NOMO-1 treated with dmso at 0.1 percent for 144 hours (cell line): ENCODE data around the gene PNPLA7.
A peak's percentile ranks its signal among the peaks of the same experiment; 100 is the strongest.
"Not testable (repeated sequence)": the region's sequence is repeated elsewhere in the genome, so short reads cannot be mapped to it uniquely, and the experiment has no call there.

Source experiments
- DNase-seq: peaks from one replicate; lab custom pipeline; 2025; ENCODE audit not compliant: unreplicated experiment; lab: John Stamatoyannopoulos, UW

PNPLA7 gene

DNA sequence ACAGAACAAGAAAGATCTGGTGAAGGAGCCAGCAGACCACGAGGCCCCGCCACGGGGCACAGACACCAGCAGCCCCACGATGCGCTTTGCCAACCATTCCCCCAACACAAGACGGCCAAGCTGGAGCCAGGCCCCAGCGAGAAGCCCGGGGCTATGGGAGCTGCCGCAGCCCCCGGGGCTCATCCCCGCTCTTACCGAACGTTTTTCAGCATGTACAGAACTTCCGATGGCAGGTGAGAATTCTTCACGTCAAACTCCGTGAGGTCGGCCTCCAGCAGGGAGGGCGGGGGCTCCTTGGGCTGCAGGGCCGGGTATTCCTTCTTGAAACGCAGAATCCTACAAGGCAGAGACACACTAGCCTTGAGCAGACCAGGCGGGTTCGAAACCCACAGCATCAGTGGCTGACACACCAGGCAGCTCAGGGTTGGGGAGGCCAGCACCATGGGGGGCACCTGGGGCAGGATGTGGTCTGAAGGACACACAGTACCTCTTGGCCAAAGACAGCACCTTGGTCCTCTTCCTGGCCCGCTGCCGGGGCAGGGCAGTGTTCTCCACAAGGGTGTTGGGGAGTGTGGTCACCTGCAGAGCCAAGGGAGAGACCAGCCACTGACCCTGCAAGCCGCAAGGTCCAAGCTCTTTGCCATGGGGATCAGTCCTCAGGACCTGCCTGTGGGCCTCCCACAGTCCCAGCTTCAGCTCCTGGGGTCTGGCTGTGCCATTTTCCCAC is 6.8 kb downstream of the PNPLA7 start:
- DNase-seq, result no peak

DNA sequence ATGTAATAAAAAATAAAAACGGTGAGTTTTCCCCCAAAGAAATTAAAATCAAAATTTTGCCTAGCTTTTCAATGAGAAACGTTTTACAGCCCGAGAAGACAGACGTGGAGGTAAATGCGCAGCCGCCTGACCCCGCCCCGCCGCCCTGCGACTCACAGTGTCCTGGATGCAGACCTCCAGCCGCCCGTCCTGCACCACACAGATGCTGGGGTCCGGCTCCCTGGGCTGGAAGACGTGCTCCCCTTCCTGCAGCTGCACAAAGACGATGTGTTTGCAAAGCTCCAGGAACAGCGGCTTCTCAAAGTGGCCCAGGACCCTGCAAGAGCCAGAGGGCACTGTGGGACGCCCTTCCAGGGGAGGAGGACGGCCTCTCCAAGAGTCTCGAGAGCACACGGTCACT is 7.7 kb downstream of the PNPLA7 start:
- no peak for DNase-seq

DNA sequence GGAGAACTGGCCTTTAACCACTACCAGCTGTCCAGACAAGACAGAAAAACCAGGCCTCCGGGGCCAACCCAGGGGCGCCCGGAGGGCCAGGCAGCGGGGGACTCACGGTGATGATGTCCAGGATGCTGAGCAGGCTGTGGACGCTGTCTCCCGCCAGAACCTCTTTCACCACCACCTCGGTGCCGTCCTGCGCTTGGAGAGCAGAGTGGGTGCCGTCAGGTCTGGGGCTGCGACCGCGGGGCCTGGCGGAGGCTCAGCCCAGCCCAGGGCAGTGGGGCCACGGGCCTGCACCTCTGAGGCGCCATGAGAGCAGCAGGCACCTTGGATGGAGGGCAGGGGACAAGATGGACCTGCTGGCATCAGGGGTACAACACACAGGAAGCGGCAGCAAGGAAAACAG is 9.7 kb downstream of the PNPLA7 start:
- DNase-seq, result no peak

DNA sequence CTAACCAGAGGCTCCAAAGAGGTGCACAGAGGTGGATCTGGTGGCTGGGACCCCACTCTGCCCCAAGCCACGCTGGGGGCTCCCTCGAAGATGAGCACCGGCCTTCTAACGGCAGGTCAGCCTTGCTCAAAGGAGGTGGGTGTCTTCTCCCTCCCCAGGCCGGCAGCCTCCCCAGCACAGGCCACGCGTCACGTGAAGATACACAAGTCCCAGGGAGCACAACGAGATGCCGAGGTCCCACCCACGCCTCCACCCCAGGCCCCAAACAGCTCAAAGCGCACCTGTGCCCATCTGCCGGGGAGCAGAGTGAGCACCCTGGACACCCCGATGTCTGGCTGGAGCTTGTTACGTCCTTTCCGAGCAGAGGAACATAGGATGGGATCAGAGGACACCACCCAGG is 12.1 kb downstream of the PNPLA7 start:
- DNase-seq, result no peak

DNA sequence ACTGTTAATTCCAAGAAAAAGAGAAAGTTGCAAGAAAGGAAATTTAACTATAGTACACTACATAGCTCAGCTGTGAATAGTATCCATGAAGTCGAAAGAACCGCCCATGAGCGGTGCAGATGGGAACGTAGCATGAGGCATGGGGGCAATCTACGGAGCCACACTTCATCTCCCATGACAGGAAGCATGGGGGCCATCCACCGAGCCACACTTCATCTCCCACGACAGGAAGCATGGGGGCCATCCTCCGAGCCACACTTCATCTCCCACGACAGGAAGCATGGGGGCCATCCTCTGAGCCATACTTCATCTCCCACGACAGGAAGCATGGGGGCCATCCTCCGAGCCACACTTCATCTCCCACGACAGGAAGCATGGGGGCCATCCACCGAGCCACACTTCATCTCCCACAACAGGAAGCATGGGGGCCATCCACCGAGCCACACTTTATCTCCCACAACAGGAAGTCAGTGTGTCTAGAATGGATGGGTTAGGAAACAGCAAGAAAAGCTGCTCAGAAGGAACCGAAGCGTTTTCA is 13.5 kb downstream of the PNPLA7 start:
- peak; percentile 8 for DNase-seq

DNA sequence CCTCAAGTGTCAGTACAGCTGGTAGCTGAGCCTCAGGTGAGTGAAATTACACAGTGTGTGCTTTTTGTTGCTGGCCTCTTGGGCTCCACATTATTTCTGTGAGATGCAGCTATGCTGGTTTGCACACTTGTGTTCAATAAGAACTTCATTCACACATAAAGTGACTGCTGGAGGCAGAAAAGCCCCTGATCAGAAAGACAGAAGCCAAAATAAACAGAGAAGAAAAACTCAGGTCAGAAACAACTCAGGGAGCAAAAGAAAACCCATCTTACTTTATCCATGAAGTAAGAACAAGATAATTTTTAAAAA is 15.1 kb downstream of the PNPLA7 start:
- no peak for DNase-seq

DNA sequence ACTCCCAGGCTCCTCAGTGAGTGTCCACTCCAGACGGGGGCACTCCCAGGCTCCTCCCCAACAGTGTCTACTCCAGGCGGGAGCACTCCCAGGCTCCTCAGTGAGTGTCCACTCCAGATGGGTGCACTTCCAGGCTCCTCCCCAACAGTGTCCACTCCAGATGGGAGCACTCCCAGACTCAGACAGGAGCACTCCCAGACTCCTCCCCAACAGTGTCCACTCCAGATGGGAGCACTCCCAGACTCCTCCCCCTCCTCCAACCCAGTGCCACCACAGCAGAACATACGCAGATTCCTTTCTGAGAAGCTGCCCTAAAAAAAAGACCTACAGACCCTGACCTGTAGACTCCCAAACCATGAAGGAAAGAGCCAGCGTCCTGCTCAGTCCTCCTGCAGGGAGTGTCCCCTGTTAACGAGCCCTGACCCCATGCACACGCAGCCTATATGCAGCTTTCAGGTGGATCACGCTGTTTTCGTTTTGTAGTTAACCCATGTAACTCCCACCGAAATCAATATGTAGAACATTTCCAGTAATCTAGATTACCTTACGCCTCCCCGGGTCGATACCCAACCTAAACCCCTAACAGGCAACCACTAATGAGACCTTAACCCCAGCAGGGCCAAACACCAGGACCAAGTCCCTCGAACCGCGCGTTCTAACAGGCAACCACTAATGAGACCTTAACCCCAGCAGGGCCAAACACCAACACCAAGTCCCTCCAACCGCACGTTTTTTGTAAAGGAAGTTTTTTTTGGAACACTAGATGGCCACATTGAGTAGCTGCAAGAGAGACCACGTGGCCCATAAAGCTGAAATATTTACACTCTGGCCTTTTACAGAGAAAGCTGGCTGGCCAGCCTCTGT is 15.7 kb downstream of the PNPLA7 start:
- peak; percentile 81 for DNase-seq

DNA sequence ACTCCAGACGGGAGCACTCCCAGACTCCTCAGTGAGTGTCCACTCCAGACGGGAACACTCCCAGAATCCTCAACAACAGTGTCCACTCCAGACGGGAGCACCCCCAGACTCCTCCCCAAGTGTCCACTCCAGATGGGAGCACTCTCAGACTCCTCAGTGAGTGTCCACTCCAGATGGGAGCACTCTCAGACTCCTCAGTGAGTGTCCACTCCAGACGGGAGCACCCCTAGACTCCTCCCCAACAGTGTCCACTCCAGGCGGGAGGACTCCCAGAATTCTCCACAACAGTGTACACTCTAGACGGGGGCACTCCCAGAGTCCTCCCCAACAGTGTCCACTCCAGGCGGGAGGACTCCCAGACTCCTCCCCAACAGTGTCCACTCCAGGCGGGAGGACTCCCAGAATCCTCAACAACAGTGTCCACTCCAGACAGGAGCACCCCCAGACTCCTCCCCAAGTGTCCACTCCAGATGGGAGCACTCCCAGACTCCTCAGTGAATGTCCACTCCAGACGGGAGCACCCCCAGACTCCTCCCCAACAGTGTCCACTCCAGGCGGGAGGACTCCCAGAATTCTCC is 17.2 kb downstream of the PNPLA7 start:
- not testable (repeated sequence) for DNase-seq

DNA sequence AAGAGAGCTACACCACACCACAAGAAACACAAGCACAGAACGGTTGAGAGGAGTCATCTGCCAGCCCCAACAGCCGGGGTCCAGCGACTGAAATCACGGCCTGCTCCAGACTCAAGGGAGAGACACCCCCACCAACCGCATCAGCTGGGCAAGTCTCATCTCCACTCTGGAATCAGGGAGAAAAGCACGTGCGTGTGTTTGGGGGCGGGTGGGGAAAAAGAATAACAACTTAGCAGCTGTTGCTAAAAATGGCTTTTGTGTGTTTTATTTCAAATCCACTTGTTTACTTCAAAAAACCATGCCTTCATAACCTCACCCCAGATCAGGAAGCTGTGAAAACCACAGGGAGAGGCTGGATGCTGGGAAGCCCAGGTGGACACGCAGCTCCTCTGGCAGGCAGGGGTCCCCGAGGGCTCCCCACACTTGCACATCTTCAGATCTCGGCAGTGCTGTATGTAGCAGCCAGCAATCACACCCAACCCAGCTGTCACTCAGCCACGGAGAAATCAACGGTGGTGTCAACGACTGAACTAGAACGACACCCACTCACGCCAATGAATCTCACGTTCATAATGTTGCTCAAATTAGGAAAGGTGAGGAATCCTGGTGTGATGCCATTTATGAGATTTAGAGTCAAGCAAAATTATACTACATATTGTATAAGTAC is 19.0 kb downstream of the PNPLA7 start:
- DNase-seq, result no peak

DNA sequence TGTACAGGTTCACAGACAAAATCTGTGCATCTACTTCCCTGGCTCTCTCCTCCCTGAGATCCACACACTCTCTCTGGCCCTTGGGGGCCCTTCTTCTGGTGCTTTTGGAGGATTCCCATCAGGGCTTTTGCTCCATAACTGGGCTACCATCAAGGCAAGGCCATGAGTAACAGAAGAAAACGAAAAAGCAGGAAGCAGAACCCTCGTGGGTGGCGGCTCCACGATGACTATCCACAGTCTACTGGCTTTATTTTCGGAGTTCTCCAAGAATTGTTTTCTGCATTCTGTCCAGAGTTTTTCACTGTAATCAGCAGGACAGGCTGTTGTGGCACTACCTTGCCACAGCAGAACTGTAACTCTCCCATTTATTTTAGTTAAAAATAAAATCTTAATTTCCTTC is 19.9 kb downstream of the PNPLA7 start:
- no peak for DNase-seq

DNA sequence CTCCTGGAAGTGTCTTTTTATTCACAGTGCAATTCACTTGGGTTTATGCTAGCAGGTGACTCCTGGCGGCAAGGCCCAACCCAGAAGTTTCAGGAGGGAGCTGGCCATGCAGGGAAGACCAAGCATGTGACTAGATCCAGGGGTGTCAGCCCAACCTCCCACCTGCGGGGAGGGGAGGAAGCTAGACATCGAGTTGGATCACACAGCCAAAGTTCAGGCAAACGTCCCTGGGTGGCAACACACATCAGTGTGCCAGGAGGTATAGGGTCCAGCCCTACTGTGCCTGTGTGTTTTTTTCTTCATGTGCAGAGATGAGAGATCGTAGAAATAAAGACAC is 25.3 kb downstream of the PNPLA7 start:
- DNase-seq, result no peak

DNA sequence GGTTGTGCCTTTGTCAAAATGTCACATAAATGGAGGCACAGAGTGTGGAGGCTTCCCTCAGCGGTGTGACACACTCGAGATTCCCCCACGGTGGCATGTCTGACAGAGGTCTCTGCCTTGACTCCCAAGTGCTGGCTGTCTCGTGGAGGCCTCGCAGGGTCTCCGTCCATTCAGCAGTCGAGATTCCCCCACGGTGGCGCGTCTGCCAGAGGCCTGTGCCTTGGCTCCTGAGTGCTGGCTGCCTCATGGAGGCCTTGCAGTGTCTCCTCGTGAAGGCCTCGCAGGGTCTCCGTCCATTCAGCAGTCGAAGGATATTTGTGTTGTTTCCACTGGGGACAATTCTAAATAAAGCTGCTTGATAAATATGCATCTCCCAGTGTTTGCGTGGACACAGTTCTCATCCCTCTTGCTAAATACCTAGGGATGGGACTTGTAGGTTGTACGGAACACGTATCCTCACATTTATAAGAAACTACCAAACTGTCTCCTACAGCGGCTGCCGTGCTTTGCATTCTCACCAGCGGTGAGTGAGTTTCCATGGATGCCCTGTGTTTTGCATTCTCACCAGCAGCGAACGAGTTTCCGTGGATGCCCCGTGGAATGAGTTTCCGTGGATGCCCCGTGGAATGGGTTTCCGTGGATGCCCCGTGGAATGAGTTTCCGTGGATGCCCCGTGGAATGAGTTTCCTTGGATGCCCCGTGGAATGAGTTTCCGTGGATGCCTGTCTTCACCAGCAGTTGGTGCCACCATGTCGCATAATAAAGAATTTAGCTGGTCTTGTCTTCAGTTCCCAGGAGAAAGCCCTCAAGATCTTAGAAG is 25.8 kb downstream of the PNPLA7 start:
- DNase-seq, result no peak

DNA sequence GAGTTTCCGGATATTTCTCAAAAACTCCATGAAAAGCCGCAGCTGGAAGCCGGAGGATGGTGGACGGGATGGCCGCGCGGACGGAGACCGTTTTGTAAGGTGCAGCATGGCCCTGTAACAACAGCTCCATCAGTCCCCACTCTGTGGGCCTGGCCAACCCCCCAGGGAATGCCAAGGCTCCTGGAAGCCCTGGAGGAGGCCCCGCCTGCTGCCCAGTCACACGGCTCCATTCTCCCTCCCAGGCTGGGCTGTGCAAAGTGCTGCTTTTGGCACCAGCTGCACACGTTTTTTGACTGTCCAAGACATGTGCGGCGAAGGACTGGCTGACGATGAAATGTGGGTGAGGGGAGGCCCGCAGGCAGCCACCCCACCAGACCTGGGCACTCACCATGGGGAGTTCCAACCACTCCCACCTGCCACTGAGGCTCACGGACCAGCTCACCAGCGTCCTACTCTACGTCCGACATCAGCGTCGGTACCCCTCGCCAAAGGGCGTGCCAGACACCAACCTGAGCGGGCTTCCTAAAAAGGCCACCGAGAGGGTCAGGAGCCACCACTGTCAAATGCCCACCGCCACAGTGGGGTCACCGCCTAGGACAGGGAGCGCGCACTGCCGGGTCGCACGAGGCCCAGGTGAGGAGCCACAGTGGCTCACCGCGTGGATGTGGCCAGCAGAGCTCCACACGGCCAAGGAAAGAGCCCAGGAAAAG is 27.3 kb downstream of the PNPLA7 start:
- DNase-seq, result no peak

DNA sequence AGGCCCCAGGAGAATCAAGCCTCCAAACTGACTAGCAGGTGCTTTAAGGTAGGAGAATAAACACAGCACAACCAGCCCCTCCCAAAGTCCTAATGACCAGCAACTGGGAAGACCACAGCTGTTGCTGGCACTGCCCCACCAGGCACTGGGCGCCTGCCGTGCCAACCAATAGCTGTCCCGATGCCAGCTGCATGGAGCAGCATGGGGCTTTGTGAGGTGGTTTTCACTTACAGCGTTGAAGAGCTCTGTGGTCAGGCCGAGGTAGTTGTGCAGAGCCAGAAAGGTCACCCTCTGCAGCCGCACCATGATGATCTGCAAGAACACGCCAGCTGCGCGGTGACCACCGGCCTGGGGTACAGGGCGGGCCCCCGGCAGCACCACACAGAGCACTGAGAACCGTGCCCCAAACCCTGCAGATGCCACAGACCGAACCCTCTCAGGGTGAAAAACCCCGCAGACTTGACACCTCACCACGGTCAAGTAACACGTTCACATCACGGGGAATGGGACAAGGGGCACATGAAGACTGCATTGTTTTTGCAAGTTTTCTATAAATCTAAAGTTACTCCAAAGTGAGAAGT is 28.7 kb downstream of the PNPLA7 start:
- DNase-seq, result no peak

DNA sequence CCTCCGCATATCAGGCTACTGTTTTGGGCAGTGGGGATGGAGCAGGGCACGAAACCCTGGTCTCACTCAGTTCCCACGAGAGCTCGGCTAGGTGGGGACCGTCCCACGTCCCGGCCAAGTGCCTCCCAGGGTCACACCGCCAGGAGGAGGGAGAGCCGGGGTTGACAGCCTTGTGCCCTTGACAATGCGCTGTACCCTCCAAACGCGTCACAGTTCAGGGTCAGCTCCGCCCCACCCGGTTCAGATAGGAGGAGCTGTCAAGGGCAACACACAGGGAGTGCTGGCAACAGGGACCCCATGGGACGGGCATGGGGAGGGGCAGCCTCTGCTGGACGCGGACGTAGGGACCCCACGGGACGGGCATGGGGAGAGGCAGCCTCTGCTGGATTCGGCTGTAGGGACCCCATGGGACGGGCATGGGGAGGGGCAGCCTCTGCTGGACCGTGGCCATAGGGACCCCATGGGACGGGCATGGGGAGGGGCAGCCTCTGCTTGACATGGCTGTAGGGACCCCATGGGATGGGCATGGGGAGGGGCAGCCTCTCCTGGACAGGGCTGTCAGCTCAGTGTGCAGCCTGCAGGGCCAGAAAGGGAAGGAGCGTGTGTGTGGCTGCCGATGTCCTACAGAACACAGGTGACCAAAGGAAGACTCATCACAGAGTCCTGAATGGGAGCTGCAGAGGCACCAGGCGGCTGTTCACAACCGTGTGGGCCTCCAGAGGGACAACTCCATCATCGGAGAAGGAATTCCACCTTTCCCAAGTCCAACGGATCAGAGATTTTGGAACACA is 29.4 kb downstream of the PNPLA7 start:
- no peak for DNase-seq

DNA sequence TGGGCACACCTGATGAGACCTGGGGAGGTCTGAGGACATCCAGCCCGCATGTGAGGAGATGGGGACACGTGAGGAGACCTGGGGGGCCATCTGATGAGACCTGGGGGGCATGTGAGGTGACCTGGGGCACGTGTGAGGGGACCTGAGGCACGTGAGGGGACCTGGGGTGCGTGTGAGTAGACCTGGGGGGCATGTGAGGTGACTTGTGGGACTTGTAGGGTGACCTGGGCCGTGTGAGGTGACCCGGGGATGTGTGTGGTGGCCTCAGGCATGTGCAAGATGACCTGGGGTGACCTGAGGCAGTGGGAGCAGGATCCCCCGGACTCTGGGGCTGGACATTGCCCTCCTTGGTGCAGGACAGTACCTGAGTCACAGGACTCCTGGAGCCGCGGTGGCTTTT is 30.6 kb downstream of the PNPLA7 start:
- no peak for DNase-seq

DNA sequence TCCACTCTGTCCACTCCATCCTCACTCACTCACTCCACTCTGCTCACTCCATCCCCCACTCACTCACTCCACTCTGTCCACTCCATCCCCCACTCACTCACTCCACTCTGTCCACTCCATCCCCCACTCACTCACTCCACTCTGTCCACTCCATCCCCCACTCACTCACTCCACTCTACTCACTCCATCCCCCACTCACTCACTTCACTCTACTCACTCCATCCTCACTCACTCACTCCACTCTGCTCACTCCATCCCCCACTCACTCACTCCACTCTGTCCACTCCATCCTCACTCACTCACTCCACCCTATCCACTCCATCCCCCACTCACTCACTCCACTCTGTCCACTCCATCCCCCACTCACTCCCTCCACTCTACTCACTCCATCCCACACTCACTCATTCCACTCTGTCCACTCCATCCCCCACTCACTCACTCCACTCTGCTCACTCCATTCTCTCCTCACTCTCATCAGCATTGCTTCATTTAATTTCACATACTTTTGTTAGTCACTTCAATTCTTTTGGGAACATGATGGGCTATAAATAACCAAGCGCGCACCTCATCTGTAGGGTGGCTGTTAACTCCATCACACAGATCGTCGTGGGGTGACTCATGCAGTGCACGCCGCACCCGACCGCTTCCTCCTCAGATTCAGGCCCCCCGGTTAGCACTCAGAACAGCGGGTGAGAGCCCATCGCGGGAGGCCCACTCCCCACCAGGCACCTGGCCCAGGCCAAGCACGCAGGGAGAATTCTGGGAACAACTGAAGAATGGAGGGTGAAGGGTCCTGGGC is 31.3 kb downstream of the PNPLA7 start:
- not testable (repeated sequence) for DNase-seq
